ENCODE results near the gene MRC2.
"Not testable (repeated sequence)": the region's sequence is repeated elsewhere in the genome, so short reads cannot be mapped to it uniquely, and the experiment has no call there.

The MRC2 gene

DNA sequence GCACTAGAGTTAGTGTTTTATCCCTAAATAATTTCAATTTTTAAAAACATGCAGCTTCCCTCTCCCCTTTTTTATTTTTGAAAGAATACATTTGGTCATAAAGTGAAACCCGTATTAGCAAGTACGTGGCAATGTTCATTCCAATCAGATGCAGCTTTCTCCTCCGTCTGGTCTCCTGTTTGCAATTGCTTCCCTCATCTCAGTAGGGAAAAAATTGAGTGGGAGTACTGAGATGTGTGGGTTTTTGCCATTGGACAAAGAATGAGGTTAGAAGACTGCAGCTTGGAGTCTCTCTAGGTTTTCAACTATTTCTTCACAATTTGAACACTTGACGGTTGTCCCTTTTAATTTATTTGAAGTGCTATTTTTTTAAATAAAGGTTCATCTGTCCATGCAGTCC lies 14.4 kb upstream of the MRC2 start:
- DNase-seq, result not testable (repeated sequence)

DNA sequence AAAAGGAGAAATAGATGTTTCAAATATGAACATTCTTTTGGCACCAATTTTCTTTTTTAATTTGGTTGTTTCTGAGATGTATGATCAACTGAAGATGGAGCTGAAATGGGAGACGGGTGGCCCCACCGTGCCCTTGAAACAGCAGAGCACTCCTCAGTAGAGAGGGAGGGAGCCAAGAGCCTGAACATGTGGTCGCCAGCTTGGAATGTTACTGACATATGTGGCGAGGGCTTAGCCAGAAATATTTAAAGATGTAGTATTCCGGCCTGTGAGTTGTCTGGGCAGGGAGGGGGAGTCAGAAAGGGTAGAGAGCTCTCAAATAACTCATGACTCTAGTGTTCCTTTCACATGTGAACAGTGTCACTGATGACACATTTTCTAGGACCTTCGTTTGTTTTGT lies 13.3 kb upstream of the MRC2 start:
- DNase-seq, result no peak

DNA sequence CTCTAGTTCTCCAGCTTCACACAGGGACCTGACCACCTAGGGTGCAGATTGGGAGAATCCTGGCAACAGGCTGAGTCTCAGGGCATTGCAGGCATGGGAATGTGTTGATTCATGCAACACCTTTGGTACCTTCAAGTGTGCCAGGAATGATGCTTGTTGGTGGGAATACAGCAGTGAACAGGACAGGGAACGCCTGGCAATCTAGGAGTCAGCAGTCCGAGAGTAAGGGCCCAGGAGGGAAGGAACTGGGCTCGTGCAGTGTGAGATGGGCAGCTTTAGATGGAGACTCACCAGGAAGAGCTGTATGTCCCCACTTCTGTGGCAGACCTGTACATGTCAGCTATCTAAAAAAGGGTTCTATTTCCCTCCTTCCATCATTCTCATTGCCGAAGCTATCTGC lies 12.0 kb upstream of the MRC2 start:
- no peak for DNase-seq

DNA sequence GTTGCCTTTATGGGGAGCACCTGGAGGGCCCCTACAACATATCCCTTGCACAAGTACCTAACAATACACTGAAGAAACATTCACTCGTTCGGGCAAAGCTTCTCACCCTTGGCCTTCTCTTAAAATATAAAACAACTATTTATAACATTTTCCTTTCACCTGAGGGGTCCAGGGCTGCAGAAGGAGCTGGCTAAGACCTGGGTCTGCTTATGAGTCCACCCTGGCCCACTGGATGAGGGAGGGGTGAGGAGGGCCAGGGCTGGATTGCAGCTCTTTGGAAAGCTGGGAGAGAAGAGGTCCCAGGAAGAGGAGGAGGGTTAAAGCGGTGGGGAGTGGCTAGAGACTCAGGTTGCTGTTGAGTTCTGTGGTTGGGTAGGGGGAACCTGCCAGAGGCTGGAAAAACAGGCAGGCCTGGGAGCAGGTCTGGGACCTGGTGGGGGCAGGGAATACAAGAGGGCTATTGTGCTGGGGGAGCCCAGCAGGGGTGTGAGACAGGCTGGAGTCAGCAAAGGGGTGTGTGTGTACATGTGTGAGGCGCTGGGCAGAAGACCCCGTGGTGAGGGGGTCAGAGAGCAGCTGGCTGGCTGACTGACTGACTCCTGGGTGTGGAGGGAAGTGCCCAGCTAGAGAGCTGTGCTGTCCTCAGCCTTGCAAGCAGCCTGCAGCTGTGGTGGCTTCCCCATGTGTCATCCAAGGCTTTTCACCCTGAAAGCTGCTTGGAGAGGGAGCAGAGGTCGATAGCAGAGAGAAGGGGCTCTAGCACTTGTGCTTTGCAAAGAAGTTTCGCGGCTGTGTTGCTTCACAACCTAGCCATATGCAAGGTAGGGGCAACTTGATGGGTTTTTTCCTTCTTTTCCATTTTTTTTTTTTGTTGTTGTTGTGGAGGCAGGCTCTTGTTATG lies 10.2 kb upstream of the MRC2 start:
- DNase-seq, result no peak

DNA sequence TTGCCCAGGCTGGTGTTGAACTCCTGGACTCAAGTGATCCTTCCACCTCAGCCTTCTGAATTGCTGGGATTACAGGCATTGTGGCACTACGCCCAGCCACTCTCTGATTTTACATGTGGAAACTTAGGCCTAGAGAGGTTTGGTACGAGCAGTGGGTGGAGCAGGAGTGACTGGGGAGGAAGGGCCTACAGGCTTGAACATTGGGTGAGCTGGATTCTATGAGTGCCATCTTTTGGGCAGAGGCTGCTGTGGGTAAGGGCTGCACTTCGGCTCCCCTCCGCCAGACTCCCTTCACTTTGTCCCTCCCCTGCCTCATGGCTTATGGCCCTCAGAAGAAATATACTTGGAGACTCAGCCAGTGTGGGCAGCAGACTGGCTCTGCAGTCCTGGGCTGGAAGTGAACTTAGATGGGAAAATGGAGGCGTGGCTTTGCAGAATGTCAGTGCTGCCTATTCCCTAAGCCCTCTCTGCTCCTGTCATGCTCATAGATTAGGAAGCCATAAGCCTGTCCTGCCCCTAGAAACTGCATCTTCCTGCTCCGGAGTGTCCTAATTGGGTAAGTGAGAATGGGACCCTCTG lies 9.5 kb upstream of the MRC2 start:
- DNase-seq, result no peak

DNA sequence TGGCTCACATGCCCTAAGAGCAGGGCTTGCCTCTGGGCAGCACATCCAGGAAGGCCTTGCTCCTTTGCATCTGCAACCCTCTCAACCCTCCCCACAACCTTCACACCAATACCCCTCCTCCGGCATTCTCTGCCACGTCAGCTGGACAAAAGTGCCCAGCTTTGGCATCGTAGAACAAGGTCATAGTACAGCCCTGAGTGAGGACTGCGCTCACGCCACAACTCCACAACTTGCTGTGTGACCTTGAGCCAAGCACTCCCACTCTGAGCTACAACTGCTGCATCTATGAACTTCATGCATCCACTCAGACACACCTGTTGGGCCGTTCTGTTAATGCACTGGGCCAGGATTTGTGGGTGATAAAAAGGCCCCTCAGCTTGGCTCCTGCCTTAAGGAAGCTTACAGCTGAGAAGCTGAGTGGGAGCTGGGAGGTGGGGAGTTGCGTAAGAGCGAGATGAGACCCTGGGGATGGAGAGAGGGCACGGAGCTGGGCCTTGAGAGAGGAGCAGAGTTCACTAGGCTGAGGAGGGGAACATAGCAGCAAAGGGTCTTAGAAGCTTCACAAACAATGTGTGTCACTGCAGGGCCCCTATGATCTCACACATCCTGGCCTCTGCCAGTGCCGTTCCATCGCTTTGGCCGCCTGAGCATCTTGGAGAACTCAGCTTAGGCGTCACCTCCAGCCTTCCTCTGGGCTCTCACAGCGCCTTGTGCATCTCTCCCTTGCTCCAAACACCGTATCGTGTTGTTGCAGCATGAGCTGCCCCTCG lies 8.6 kb upstream of the MRC2 start:
- no peak for DNase-seq

DNA sequence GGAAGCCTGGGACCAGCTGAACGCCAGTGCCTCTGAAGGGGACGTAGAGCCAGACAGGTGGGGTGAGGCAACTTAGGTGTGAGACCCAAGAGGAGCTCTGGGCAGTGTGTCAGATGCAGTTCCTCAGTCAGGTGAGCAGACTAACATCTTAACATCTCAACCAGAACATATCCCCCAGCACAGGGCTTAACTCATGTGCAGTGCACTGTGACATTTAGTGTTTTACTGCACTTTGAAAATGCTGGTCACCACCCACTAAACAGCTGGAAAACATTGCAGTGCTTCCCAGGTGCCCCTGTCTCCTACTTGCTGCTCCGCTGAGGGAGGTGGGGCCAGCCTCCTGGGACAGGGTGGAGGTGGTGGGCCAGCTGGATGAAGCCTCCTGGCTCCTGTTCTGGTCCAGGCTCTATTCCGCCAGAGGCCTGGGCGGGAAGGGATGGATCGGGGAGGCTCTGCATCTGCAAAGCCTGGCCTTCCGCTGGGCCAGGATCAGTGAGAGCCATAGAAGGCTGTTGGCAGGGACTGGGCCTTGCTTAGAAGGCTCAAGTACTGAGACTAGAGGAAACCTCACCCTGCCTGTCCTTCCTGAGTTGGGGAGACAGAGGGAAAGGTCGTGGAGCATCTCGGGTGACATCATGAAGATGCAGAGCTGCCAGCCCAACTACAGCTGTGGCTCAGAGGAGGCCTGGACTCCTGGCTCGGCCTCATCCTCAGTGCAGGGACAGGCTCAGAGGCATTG lies 7.9 kb upstream of the MRC2 start:
- DNase-seq, result no peak

DNA sequence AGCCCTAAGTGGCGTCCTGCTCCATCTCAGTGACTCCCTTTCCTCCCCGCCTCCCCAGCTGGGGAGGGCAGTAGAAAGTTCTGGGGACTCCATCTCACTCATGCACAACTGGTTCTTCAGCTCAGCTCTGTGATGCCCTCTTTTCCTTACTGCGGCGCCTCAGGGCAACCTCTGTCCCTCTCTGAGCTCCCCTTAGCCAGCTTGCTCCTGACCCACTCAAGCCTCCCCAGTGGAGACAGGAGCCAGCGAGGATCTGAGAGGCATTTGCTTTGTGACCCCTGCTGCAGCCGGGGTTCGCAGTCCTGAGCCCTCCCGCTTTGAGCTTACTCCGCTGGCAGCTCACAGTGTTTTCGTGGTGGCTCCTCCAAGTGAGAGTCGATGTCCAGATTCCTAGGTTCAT lies 6.2 kb upstream of the MRC2 start:
- DNase-seq, result no peak

DNA sequence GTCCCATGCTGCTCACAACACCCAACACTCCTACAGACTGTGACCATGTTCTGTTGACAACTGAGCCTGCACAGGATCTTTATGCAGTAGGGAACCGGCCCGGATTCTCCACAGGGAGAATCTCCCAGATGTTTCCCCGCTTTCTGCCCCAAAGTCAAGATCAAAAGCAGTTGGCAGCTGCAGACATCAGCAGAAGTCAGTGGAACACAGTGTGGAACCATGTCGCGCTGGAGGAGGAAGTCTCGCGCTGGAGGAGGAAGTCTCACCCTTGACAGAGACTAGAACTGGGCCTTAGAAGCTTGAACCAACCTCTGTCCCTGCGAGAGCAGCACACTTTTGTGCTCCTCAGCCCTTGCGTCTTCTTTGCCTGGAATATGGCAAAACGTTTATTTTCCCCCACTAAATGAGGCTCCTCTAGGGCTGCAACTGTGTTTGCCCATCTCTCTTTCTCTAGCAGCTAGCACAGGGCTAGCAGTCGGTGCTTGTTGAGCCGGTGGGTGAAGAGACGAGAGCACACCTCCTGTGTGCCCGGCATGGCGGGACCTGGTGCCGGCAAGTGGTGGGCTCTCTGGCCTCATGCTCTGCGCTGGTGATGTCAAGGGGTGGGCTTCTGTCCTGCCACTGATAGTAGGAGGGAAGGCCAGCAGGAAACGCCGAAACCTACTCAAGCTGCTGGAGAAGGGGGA lies 2.1 kb upstream of the MRC2 start:
- DNase-seq, result no peak

DNA sequence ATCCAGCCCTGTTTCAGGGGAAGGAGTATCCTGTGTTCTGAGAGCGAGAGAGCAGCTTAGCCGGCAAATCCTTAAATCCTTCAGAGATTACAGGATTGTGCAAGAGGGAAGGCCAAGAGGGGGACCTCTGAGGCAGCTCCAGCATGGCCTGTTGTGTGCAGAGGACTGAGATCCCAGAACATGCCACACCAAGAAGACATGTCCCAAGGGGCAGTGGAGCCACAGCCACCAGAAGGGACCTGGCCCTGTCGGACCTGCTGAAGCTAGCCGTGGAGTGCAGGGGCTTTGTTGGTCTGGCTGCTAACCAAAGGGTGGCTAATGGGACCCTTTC lies 1.6 kb upstream of the MRC2 start:
- no peak for DNase-seq

DNA sequence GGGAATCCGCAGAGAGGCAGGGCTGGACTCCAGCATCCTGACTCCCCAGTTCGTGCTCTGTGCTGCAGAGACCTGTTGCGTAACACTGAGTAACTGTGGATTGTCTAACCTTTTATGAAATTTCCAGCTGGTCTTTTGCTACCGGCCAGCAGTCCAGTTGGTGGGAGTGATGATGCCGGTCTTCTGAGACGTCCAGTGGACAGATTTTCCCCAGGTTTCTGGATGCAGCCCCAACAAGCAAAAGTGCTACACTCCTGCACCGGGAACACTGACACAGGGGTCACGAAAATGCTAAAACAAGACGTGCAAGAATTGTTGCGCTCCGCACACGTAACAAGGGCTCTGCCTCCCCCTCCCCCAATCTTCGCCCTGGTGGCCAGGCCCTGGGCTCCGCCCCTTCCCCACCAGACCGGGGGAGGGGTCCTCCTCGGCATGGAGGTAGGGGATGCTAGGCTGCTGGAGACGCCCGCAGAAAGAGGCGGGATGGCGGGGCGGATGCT lies 701 bp upstream of the MRC2 start:
- DNase-seq, result no peak

DNA sequence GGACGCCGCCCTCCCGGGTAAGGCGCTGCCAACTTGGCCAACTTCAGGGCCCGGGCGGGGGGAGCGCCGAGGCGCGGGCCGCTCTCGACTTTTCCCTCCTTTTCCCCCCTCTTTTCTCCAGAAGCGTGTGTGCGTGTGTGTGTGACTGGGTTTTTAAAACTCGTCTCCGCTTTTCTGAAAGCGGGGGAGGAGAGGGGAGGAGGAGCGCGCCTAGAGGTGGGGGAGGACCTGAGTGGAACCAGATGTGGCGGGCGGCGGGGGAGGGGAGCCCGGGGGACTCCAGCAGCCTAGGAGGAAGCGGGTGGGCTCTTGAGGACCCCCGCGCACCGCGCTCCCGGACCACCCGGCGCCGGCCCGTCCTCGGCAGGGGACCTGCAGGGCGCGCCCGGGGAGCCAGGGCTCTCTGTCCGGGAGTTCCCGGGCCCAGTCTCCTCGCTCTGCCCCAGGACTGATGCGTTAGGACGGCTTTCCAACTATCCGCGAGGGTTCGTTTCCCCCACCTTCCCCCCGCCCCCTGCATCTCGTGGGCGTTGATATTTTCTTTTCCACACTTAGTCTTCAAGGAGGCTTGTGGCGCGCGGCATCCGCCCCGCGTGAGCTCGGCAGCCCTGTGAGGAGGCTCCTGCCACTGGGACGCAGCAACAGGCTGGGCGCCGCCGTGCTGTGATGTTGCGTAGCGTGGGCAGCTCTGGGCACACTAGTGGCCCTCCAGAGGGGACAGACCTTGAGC lies 599 bp downstream of the MRC2 start:
- no peak for DNase-seq

DNA sequence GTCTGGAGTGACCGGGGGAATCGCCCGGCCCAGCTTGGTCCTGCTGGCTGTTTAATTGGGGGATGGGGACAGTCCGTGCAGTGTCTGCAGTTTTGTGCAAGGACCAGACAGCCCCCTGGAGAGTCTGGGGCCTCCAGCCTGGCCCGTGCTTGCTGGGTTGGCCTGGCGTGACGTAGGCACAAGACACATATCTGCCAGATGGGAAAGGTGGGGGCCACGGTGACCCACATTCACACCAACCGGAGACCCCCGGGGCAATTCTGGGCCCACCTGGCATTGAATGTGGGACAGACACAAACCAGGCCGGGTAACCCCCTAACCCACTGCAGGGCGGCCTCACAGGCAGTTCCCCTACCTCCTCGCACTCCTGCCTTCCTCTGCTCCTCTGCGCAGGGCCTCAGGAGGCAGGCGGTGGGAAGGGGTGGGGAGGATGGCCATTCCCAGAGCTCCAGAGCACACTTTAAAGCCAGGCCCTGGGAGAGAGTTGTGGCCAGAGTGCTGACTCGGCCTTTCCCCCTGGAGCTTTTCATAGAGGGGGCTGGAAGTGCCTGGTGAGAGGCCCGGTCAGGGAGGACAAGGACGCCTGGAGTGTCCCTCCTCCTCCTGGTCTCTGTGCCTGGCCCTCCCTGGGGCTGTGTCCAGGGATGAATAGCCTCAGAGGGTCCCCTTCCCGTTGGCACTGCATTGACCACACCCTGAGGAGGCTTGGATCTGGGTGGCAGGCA lies 1.5 kb downstream of the MRC2 start:
- DNase-seq, result no peak

DNA sequence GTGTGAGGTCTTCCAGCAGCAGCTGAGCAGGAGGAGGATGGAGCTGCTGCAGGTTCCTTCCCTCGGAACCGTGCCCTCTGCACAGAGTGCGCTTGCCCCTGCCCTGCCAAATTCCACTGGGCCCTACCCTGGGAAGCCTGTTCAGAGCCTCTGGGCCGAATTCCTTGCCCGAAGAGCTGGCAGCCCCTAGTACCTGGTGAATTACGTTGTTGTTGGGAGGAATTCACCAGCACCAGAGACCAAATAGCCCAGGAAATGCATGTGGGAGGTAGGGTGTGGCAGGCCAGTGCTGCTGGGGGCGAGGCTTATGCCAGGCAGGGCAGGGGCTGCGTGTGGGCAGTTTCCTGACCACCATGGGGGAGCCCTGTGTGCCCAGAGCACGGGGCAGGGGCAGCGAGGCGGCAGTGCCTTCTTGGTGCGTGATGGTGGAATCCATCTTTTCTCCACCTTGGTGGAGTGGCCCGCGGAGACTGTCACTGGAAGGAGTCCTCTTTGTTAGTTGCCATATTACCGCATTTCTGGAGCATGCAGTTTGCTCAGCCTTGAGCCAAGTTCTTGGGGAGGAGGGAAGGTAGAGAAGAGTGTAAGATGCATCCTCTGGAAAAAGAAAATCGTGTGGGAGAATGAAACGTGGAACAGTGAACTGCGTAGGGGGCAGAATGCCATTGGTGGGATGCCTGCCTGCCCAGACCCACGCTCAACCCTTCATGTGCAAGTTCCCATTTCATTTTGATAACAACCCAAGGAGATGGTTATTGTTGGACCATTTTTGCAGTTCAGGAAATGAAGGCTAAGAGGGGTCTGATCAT lies 2.3 kb downstream of the MRC2 start:
- DNase-seq, result no peak

DNA sequence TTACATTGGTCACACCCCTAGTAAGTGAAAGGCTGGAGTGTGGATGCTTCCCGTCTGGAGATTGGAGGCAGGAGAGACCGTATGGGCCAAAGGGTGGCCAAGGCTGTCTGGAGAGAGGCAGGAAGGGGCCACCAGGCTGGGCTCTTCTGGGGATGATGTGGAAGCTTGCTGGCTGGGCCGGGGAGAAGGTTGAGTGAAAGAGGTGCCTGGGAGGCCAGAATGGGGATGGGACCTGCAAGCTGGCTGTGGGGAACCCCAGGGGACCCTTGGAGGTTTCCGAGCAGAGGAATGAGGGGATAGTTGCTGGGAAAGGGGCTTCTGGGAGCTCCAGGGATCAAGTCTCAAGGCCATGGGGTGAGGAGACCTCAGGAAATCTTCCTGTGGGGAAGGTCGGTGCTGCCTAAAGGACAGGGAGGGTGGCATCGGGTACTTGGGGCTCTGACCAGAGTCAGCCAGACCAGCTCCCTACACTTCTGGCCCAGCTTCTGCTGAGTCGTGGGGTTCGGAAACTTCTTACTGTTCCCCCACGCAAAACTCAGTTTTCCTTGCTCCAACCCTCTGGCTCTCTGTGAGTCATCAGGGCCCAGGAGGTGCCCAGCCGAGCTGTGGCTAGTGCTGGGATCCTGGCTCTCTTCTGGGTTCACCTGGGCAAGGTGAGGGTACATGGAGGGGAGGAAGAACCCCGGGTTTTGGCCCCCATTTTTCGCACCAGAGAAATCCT lies 3.1 kb downstream of the MRC2 start:
- DNase-seq, result no peak

DNA sequence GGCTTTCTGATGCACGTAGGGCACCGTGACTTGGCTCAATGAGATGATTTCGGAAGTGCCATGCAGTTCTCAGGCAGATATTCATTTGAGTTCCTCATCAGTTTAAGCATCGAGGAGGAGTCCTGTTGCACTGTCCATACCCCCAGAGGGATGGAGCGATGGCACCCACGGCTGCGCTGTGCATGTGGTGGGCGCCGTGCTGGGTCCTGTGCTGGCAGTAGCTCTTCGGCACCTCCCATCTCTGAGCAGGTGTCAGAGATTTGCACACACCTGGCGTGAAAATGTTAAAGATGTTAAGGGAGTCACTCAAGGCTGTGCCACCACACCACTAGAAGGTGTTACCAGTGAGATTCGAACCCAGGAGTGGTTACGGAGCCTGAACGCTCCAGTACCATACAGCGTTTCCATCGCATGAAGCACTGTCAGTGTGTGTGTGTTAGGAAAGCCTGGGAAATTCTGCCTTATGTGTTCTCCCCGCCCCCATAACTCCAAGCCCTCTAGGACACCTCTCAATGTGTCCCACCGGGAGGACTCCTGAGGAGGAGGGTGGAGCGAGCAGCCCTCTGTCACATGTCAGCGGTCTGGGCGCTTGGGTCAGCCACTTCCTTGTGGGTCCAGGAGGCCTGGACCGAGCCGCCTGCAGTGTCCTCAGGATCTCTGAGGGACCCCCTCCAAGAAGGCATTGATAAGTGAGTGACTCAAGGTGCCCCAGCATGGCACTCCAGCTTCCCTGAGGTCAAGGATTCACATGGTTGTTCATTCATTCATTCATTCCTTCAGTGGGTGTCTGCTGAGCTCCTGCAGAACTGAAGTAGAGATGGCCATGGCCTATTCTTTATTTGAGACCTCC lies 3.8 kb downstream of the MRC2 start:
- no peak for DNase-seq

DNA sequence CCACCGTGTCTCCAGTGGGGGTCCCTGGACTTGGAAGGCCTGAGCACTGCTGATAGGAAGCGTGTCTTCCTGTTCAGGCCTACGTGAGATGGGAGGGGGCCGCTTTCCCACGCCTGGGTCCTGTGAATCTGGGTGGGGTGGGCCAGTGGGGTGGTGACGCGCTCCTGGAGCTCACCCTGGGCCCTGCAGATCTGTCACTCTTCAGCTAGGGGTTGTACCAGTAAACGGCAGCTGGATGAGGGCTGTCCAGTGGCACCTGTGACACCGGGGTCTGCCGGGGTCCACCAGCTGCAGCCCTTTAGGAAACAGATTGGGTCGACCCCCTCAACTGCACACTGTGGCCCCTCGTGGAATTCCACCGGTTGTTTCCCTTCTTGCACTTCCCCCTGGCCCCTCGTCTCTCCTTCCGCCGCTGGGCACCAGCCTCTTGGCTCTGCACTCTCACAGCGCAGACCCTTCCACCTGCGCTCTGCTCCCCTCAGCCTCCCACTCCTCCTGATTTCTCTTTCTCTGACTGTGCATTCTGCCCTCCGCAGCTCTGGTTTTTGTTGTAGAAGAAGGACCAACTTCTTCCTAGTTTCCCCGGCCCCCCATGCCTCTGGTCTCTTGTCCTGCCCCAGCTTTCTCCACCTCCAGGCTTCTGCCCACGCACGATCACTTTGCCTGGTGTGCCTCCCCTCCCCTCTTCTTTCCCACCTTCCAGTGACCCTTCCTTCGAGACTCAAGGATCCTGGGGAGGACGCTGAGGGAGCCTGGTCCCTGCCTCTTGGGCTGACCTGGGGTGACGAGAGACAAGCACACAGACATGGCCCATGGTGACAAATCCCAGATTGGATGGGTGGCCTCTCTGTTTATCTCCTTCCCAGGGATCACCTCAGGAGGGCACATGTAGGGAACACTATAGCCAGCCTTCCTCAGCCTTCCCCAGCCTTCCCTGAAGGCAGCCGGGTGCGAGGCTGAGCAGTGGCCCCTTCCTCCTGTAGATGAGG lies 4.8 kb downstream of the MRC2 start:
- no peak for DNase-seq
